ENCODE data around the gene EIF4H.
"Not testable (repeated sequence)": the region's sequence is repeated elsewhere in the genome, so short reads cannot be mapped to it uniquely, and the experiment has no call there.

EIF4H gene

GRCh38 chr7:74173866-74174605 is at the start of gene EIF4H:
Gene EIF4H (plus strand): TSS chr7:74174356. CDS start chr7:74174384, 28 bp downstream.
- peak; percentile 96 for DNase-seq

GRCh38 chr7:74126220-74126880 is 47.8 kb upstream of the EIF4H start:
- no peak for DNase-seq

- DNase-seq, result no peak
These were observed 44.3 kb upstream of the EIF4H start for GRCh38 chr7:74129887-74130286.

- no peak for DNase-seq
These were observed 43.6 kb upstream of the EIF4H start for GRCh38 chr7:74130518-74130917.

- DNase-seq, result peak; percentile 92
These were observed 40.0 kb upstream of the EIF4H start for GRCh38 chr7:74134117-74134620.

GRCh38 chr7:74138334-74138867 is 35.8 kb upstream of the EIF4H start:
- DNase-seq, result no peak

- DNase-seq, result no peak
These were observed 35.0 kb upstream of the EIF4H start for GRCh38 chr7:74138945-74139843.

GRCh38 chr7:74141705-74142104 is 32.5 kb upstream of the EIF4H start:
- DNase-seq, result no peak

- no peak for DNase-seq
These were observed 30.8 kb upstream of the EIF4H start for GRCh38 chr7:74143383-74143782.

GRCh38 chr7:74148491-74148890 is 25.7 kb upstream of the EIF4H start:
- no peak for DNase-seq

GRCh38 chr7:74149071-74149470 is 25.1 kb upstream of the EIF4H start:
- DNase-seq, result no peak

- DNase-seq, result no peak
These were observed 24.6 kb upstream of the EIF4H start for GRCh38 chr7:74149603-74150002.

- no peak for DNase-seq
These were observed 20.4 kb upstream of the EIF4H start for GRCh38 chr7:74153736-74154135.

GRCh38 chr7:74155810-74156395 is 18.3 kb upstream of the EIF4H start:
- no peak for DNase-seq

GRCh38 chr7:74157605-74158004 is 16.6 kb upstream of the EIF4H start:
- DNase-seq, result no peak

- DNase-seq, result peak; percentile 34
These were observed 9.1 kb upstream of the EIF4H start for GRCh38 chr7:74164985-74165456.

- DNase-seq, result no peak
These were observed 8.1 kb upstream of the EIF4H start for GRCh38 chr7:74165867-74166593.

- DNase-seq, result not testable (repeated sequence)
These were observed 6.8 kb upstream of the EIF4H start for GRCh38 chr7:74167324-74167723.

GRCh38 chr7:74173074-74173473 is 1.1 kb upstream of the EIF4H start:
- DNase-seq, result peak; percentile 31

GRCh38 chr7:74173491-74173865 is 678 bp upstream of the EIF4H start:
- DNase-seq, result no peak

GRCh38 chr7:74174606-74175082 is 488 bp downstream of the EIF4H start:
- DNase-seq, result peak; percentile 75

GRCh38 chr7:74175340-74175739 is 1.2 kb downstream of the EIF4H start:
- peak; percentile 32 for DNase-seq
